ENCODE data around the gene FBXO42. TPM values are rescaled to one million over a fixed set of nuclear protein-coding genes. Genes with fewer than 3 reads are reported as not detected.

The FBXO42 gene
- total and polyA plus RNA-seq, 2 experiments from 2014 or later, result 28.6 to 40.8 TPM

DNA sequence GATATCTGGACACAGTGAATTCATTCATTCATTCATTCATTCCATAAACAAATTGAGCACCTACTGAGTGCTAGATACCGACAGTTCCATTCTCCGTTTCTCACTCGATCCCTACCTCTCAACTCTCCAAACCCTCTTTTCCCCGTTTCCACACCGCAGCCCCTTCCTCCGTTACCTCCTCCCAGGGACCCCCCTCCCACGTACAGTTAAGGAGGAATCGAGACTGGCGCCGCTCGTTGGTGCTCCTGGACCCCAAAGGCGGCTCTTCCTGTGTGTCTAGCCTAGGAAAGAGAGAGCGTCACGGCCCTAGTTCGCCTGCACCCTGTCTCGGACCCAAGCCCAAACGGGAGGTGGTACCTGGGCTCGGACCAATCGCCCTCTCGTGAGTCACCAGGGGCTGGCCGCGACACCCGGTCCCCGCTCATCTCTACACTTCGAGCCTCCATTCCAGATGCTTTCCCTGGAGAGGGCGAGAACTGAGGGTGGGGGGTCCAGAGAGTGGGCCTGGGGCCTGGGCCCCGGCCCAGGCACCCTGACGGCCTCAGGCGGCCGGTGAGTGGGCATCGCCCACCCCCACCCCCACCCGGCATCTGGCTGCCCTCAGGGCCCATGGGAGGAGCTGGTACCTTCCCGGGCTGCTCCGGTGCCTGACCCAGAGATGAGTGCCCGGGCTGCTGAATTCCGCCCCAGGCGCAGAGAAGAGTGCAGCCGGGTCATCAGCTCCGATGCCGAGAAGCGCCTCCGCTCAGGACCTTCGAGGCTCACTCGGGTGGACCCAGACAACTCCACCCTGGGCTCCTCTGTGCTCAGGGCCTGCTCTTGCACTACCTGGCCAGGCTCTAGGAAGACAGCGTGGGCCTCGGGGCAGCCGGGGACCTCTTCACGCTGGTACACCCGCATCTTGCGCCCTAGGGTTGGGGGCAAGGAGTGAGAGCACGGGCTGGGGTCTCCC, 144.7 kb downstream of the FBXO42 start:
- DNase-seq (ENCODE audit: low read depth in 1 of 2, low spot score in 1 of 2), result peak in 1 of 2 donors; percentile 25
- Histone ChIP-seq H3K4me1 (ENCODE audit: low read depth) (peaks cover 7% of the 10 kb centered on the region), H3K36me3 (no peaks in the 10 kb centered on the region), H3K27me3 (no peaks in the 10 kb centered on the region), H3K4me3 (peak overlapping the region; percentile 31), H3K9me3 (ENCODE audit: low read depth) (no peaks in the 10 kb centered on the region), H3K27ac (peak overlapping the region; percentile 32)
- TF ChIP-seq, protein P1, sequence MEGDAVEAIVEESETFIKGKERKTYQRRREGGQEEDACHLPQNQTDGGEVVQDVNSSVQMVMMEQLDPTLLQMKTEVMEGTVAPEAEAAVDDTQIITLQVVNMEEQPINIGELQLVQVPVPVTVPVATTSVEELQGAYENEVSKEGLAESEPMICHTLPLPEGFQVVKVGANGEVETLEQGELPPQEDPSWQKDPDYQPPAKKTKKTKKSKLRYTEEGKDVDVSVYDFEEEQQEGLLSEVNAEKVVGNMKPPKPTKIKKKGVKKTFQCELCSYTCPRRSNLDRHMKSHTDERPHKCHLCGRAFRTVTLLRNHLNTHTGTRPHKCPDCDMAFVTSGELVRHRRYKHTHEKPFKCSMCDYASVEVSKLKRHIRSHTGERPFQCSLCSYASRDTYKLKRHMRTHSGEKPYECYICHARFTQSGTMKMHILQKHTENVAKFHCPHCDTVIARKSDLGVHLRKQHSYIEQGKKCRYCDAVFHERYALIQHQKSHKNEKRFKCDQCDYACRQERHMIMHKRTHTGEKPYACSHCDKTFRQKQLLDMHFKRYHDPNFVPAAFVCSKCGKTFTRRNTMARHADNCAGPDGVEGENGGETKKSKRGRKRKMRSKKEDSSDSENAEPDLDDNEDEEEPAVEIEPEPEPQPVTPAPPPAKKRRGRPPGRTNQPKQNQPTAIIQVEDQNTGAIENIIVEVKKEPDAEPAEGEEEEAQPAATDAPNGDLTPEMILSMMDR (IDR thresholded peaks at IDR 0.05; ENCODE audit: low read depth, low read length), result no peak

DNA sequence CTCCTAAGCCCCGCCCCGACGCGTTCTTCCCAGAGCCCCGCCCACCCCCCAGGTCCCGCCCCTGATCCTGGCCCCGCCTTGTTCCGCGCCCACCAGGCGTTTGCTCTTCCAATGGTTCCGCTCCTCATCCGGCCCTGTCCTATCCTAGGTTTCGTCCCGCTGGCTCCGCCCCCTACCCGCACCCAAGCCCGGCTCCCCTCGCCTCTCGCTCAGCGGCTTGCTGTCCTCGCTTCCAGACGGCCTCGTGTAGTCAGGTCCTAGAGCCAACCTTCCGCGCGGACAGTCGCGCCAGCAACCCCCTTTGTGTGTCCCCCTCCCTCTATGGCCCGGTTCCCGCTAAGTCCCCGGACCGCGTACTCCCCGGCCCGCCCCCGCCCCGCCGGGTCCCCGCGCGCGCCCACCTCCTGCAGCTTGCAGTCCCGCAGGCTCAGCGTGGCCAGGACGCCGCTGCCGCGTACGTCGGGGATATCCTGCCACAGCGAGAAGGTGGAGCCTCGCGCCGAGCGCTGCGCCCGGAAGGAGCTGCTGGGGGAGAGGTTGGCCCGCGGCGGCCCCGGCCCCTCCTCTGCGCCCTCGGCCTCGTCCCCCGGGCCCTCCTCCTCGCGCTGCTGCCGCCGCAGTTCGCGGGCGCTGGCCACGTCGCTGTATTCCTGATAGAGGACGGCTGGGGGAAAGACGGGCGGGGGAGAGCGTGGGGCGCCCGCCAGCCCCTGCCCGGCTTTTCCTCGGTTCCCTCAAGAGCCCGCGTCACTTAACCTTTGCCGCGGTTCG, 145.5 kb downstream of the FBXO42 start:
- peak overlapping the region; percentile 31 for H3K4me3 ChIP-seq
- TF ChIP-seq, protein P1 (IDR thresholded peaks at IDR 0.05; ENCODE audit: low read depth, low read length), result no peak
- H3K27ac ChIP-seq, result peak overlapping the region; percentile 32
- H3K27me3 ChIP-seq, result no peaks in the 10 kb centered on the region
- H3K9me3 ChIP-seq (ENCODE audit: low read depth), result no peaks in the 10 kb centered on the region
- no peaks in the 10 kb centered on the region for H3K36me3 ChIP-seq
- DNase-seq (ENCODE audit: low read depth in 1 of 2, low spot score in 1 of 2), result peak; percentile 98 to 99
- H3K4me1 ChIP-seq (ENCODE audit: low read depth), result peaks cover 9% of the 10 kb centered on the region

DNA sequence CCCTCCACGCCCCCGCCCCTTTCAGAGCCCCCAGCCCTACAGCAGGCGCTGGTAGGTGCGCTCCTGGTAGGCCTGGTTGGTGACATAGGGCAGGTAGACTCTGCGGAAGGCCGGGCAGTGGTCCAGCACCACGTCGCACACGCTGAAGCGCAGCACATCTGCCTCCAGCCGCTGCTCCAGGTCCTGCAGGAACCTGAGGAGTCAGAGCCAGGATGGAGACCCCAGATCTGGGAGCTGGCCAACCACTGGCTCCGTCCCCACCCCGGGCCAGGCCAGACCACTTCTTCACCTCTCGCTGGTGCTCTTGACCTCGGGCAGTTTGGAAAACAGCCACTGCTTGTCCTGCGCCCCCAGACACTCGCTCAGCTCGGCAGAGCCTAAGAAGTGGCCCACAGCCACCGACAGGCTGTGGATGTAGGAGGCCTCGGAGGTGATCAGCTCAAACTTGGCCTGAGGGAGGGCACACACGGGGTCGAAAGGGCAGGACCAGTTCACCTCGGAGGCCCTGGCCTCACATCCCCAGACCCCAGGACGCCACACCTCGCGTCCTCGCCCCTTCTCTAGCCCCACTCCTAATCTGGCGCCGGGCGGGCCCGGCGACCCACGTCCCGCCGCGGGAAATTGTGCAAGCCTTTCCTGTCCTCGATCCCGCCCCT, 146.3 kb downstream of the FBXO42 start:
- DNase-seq (ENCODE audit: low read depth in 1 of 2, low spot score in 1 of 2), result no peak
- TF ChIP-seq, protein P1 (IDR thresholded peaks at IDR 0.05; ENCODE audit: low read depth, low read length), result no peak
- H3K36me3 ChIP-seq, result no peaks in the 10 kb centered on the region
- peaks cover 9% of the 10 kb centered on the region for H3K4me1 ChIP-seq (ENCODE audit: low read depth)
- H3K27ac ChIP-seq, result no peak overlapping the region
- no peaks in the 10 kb centered on the region for H3K27me3 ChIP-seq
- H3K4me3 ChIP-seq, result no peak overlapping the region
- H3K9me3 ChIP-seq (ENCODE audit: low read depth), result no peaks in the 10 kb centered on the region

DNA sequence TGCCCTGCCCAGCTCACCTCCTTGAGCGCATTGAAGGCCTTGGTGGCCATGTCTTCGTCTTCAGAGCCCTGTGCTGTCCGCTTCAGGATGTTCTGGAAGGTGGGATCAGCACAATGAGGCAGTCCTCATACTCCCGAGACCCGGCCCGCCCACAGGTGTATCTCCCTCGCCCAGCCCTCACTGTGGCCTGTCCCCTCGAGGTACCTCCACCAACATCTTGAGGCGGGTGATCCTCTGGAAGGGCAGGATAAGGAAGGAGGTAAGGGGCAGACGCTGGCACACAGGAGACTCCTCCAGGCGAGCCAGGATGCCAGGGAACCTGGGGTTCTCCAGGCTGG, 147.0 kb downstream of the FBXO42 start:
- no peaks in the 10 kb centered on the region for H3K27me3 ChIP-seq
- no peak for DNase-seq (ENCODE audit: low read depth in 1 of 2, low spot score in 1 of 2)

More for the DNA sequence above, 147.0 kb downstream of the FBXO42 start:
- peaks cover 9% of the 10 kb centered on the region for H3K4me1 ChIP-seq (ENCODE audit: low read depth)
- no peak overlapping the region for H3K27ac ChIP-seq
- no peaks in the 10 kb centered on the region for H3K36me3 ChIP-seq
- TF ChIP-seq, protein P1 (IDR thresholded peaks at IDR 0.05; ENCODE audit: low read depth, low read length), result no peak
- no peaks in the 10 kb centered on the region for H3K9me3 ChIP-seq (ENCODE audit: low read depth)
- H3K4me3 ChIP-seq, result no peak overlapping the region

Measured in cardiac muscle cell (in vitro differentiated cells and primary cell).